Right lobe of liver (tissue), 4 donors: ENCODE results near the gene DIAPH3.

Experiments
- POLR2A ChIP-seq: fragments of 450-650 bp; IDR thresholded peaks from one replicate; pipeline ENCODE4 v1.6.1; 2017; ENCODE audit warnings: antibody characterized with exemption, mild to moderate bottlenecking
- TF ChIP-seq, protein P1 (sequence below), 4 donors: fragments of 200-600 bp in 3 of 4; fragments of 450-650 bp in 1 of 4; IDR thresholded peaks; one replicate each; pipeline versions ENCODE4 v1.5.1 to v1.8.0; 2016 to 2022; ENCODE audit warnings: antibody characterized with exemption in 4 of 4, mild to moderate bottlenecking in 2 of 4
- donor health status: DM: no; HTN: no; CAD: no.
- donor health status: DM: no; HTN: no; CAD: no.
- donor health status: DM: no; HTN: yes; CAD: no.

DNA sequence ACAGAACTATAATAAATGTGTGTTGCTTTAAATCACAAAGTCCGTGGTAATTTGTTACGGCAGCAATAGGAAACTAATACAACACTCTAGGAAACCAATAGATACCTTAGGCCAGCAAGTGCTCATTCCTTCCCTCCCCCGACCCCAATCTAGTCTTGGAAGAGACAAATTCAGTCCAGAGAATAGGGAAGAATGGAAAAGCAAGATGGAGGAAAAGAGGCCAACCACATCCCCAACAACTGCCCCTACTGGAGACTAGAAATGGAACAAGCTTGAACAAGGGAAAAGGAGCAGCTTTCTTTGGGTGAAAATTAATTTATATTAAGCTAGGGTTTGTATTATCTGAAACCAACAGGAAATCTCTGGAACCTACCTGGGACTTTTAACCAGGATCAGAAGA, 54.4 kb downstream of the DIAPH3 start:
- TF ChIP-seq, protein P1, sequence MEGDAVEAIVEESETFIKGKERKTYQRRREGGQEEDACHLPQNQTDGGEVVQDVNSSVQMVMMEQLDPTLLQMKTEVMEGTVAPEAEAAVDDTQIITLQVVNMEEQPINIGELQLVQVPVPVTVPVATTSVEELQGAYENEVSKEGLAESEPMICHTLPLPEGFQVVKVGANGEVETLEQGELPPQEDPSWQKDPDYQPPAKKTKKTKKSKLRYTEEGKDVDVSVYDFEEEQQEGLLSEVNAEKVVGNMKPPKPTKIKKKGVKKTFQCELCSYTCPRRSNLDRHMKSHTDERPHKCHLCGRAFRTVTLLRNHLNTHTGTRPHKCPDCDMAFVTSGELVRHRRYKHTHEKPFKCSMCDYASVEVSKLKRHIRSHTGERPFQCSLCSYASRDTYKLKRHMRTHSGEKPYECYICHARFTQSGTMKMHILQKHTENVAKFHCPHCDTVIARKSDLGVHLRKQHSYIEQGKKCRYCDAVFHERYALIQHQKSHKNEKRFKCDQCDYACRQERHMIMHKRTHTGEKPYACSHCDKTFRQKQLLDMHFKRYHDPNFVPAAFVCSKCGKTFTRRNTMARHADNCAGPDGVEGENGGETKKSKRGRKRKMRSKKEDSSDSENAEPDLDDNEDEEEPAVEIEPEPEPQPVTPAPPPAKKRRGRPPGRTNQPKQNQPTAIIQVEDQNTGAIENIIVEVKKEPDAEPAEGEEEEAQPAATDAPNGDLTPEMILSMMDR (IDR thresholded peaks at IDR 0.05) = no peak
- no peak for TF ChIP-seq POLR2A
